Pulmonary artery endothelial cell (primary cell): ENCODE measurements around the gene IGLON5. TPM values are rescaled to one million over a fixed set of nuclear protein-coding genes. Genes with fewer than 3 reads are reported as not detected.

ENCODE experiments used
- DNase-seq: peaks from one replicate; pipeline ENCODE4 v3.0.0-alpha.2; 2011; ENCODE audit warnings: low read depth, low spot score
- total RNA-seq: library from RNA; depleted of rRNA; stranded (reverse); fragments of >200 nt; gene quantifications from 2 replicates; pipeline ENCODE4 v1.2.3, GENCODE V29; 2014

Gene IGLON5
- total RNA-seq = not detected in 2 replicates

- DNase-seq = no peak
These were observed at the start of gene IGLON5 for GRCh38 chr19:51311351-51312257. IGLON5 (plus strand) TSS chr19:51311644; CDS start chr19:51311848, 204 bp downstream.

GRCh38 chr19:51263808-51264207, 47.6 kb upstream of the IGLON5 start:
- no peak for DNase-seq

GRCh38 chr19:51271067-51271466, 40.4 kb upstream of the IGLON5 start:
- DNase-seq = no peak

- DNase-seq = no peak
These were observed 39.1 kb upstream of the IGLON5 start for GRCh38 chr19:51272183-51272810.

- no peak for DNase-seq
These were observed 37.2 kb upstream of the IGLON5 start for GRCh38 chr19:51274049-51274770.

- no peak for DNase-seq
These were observed 34.3 kb upstream of the IGLON5 start for GRCh38 chr19:51277112-51277511.

- no peak for DNase-seq
These were observed 29.1 kb upstream of the IGLON5 start for GRCh38 chr19:51282335-51282734.

- DNase-seq = no peak
These were observed 25.8 kb upstream of the IGLON5 start for GRCh38 chr19:51285682-51286081.

- no peak for DNase-seq
These were observed 21.8 kb upstream of the IGLON5 start for GRCh38 chr19:51289635-51290034.

GRCh38 chr19:51292971-51293370, 18.5 kb upstream of the IGLON5 start:
- DNase-seq = no peak

GRCh38 chr19:51293571-51294210, 17.8 kb upstream of the IGLON5 start:
- DNase-seq = no peak

- no peak for DNase-seq
These were observed 17.1 kb upstream of the IGLON5 start for GRCh38 chr19:51294211-51294976.

- DNase-seq = no peak
These were observed 16.5 kb upstream of the IGLON5 start for GRCh38 chr19:51294977-51295375.

- no peak for DNase-seq
These were observed 15.9 kb upstream of the IGLON5 start for GRCh38 chr19:51295382-51296126.

- DNase-seq = no peak
These were observed 14.9 kb upstream of the IGLON5 start for GRCh38 chr19:51296336-51297093.

GRCh38 chr19:51297406-51297805, 14.0 kb upstream of the IGLON5 start:
- DNase-seq = no peak

GRCh38 chr19:51301266-51301665, 10.2 kb upstream of the IGLON5 start:
- DNase-seq = no peak

- no peak for DNase-seq
These were observed 6.0 kb upstream of the IGLON5 start for GRCh38 chr19:51305479-51305878.

- no peak for DNase-seq
These were observed 5.2 kb downstream of the IGLON5 start for GRCh38 chr19:51316688-51317087.
